ENCODE data around the gene PIGN.

Gene PIGN

GRCh38 chr18:61998335-61998734 lies 188.5 kb downstream of the PIGN start:
- no peak for DNase-seq

- DNase-seq = no peak
Observed at GRCh38 chr18:61995618-61996017, 191.2 kb downstream of the PIGN start.

- DNase-seq = no peak
Observed at GRCh38 chr18:61993831-61994230, 193.0 kb downstream of the PIGN start.

- DNase-seq = no peak
Observed at GRCh38 chr18:61992923-61993322, 193.9 kb downstream of the PIGN start.

GRCh38 chr18:61992285-61992684 lies 194.6 kb downstream of the PIGN start:
- no peak for DNase-seq

- no peak for DNase-seq
Observed at GRCh38 chr18:61991836-61992235, 195.0 kb downstream of the PIGN start.

GRCh38 chr18:61991201-61991600 lies 195.7 kb downstream of the PIGN start:
- no peak for DNase-seq
